GM23338 (cell line): ENCODE measurements around the gene TTLL6. TPM values are rescaled to one million over a fixed set of nuclear protein-coding genes. Genes with fewer than 3 reads are reported as not detected.

ENCODE experiments used
- ATAC-seq: fragments of 200-7000 bp; cut with Tn5 transposase; 3 replicates; pipeline ENCODE4 v1.9.1; 2020
- DNase-seq: peaks from one replicate; pipeline ENCODE4 v3.0.0-alpha.2; 2015; ENCODE audit warnings: low spot score
- H2AFZ ChIP-seq: fragments of 200-600 bp; sonication (generic); 2 replicates; pipeline ENCODE4 v1.8.0; 2016; ENCODE audit warnings: antibody characterized with exemption, mild to moderate bottlenecking, moderate library complexity
- H3F3A ChIP-seq: fragments of 200-600 bp; sonication (generic); replicated peaks from 2 replicates; pipeline ENCODE4 v1.8.0; 2017; ENCODE audit warnings: antibody characterized with exemption, mixed run types, low read depth
- H3K27ac ChIP-seq: fragments of 200-600 bp; sonication (generic); 2 replicates; pipeline ENCODE4 v1.6.1; 2016; ENCODE audit warnings: low read depth
- H3K27me3 ChIP-seq: fragments of 200-600 bp; sonication (generic); 2 replicates; pipeline ENCODE4 v1.8.0; 2016; ENCODE audit warnings: mild to moderate bottlenecking, mixed run types, moderate library complexity; ENCODE audit not compliant: insufficient read depth
- H3K36me3 ChIP-seq: fragments of 200-600 bp; sonication (generic); 2 replicates; pipeline ENCODE4 v1.8.0; 2016; ENCODE audit warnings: mild to moderate bottlenecking; ENCODE audit not compliant: insufficient read depth
- H3K4me1 ChIP-seq: fragments of 200-600 bp; sonication (generic); 2 replicates; pipeline ENCODE4 v1.8.0; 2016; ENCODE audit warnings: mild to moderate bottlenecking, moderate library complexity; ENCODE audit not compliant: insufficient read depth
- H3K4me2 ChIP-seq: fragments of 200-600 bp; sonication (generic); 2 replicates; pipeline ENCODE4 v1.7.1; 2017; ENCODE audit warnings: mixed run types
- H3K4me3 ChIP-seq: fragments of 200-600 bp; sonication (generic); 2 replicates; pipeline ENCODE4 v1.6.1; 2016; ENCODE audit warnings: mixed run types
- H3K79me2 ChIP-seq: fragments of 200-600 bp; sonication (generic); replicated peaks from 2 replicates; pipeline ENCODE4 v1.8.0; 2017; ENCODE audit warnings: mild to moderate bottlenecking; ENCODE audit not compliant: insufficient read depth
- H3K9me2 ChIP-seq: fragments of 200-600 bp; sonication (generic); 2 replicates; pipeline ENCODE4 v1.8.0; 2017; ENCODE audit not compliant: insufficient read depth
- H4K20me1 ChIP-seq: fragments of 200-600 bp; sonication (generic); replicated peaks from 2 replicates; pipeline ENCODE4 v1.8.0; 2017; ENCODE audit warnings: mild to moderate bottlenecking; ENCODE audit not compliant: insufficient read depth
- H3K27ac Mint-ChIP-seq: 2 replicates; pipeline ENCODE4 v1.8.0; 2020; ENCODE audit warnings: inconsistent platforms, mild to moderate bottlenecking, moderate library complexity, mixed read lengths
- H3K27me3 Mint-ChIP-seq: 3 replicates; pipeline ENCODE4 v1.8.0; 2022; ENCODE audit warnings: low read depth, mild to moderate bottlenecking, moderate library complexity, mixed read lengths, inconsistent platforms; ENCODE audit not compliant: insufficient read depth, poor library complexity
- H3K36me3 Mint-ChIP-seq: 3 replicates; pipeline ENCODE4 v1.8.0; 2021; ENCODE audit warnings: low read depth, mild to moderate bottlenecking, inconsistent platforms, moderate library complexity, mixed read lengths
- H3K4me1 Mint-ChIP-seq: 3 replicates; pipeline ENCODE4 v1.8.0; 2020; ENCODE audit warnings: mild to moderate bottlenecking, inconsistent platforms, mixed read lengths
- H3K4me3 Mint-ChIP-seq: 3 replicates; pipeline ENCODE4 v1.8.0; 2021; ENCODE audit warnings: moderate library complexity, mild to moderate bottlenecking, inconsistent platforms, mixed read lengths
- H3K9me3 Mint-ChIP-seq: 3 replicates; pipeline ENCODE4 v1.8.0; 2020; ENCODE audit warnings: moderate library complexity, mild to moderate bottlenecking, inconsistent platforms, mixed read lengths
- CREB1 ChIP-seq: fragments of 250-450 bp; sonication (Bioruptor Pico); IDR thresholded peaks from 2 replicates; pipeline ENCODE4 v1.5.0; 2020; ENCODE audit warnings: low read depth, mild to moderate bottlenecking, moderate library complexity
- CTCF ChIP-seq, 2 experiments: fragments of 200-600 bp in 1 of 2; sonication (generic) in 1 of 2; conservative IDR thresholded peaks; 2 replicates each; pipeline versions ENCODE4 v1.5.1 to v1.6.1; 2016 to 2017; ENCODE audit warnings: antibody characterized with exemption in 2 of 2, low read depth in 2 of 2, mild to moderate bottlenecking in 2 of 2, moderate library complexity in 1 of 2
- ETS1 ChIP-seq: IDR thresholded peaks from 2 replicates; pipeline ENCODE4 v1.6.1; 2016; ENCODE audit warnings: antibody characterized with exemption
- EZH2 ChIP-seq: fragments of 200-600 bp; sonication (generic); IDR thresholded peaks from one replicate; pipeline ENCODE4 v1.8.0; 2017; ENCODE audit warnings: antibody characterized with exemption, mild to moderate bottlenecking, low read depth; ENCODE audit not compliant: unreplicated experiment
- EZH2phosphoT487 ChIP-seq: fragments of 200-600 bp; sonication (generic); IDR thresholded peaks from one replicate; pipeline ENCODE4 v1.8.1; 2018; ENCODE audit warnings: antibody characterized with exemption; ENCODE audit not compliant: unreplicated experiment
- JUNB ChIP-seq: IDR thresholded peaks from one replicate; pipeline ENCODE4 v1.6.1; 2016; ENCODE audit warnings: antibody characterized with exemption; ENCODE audit not compliant: unreplicated experiment
- NANOG ChIP-seq: IDR thresholded peaks from 2 replicates; pipeline ENCODE4 v1.6.1; 2016; ENCODE audit warnings: antibody characterized with exemption, borderline replicate concordance
- POLR2AphosphoS5 ChIP-seq: IDR thresholded peaks from 2 replicates; pipeline ENCODE4 v1.6.1; 2016; ENCODE audit warnings: antibody characterized with exemption, low read depth
- STAT1 ChIP-seq: IDR thresholded peaks from one replicate; pipeline ENCODE4 v1.6.1; 2016; ENCODE audit warnings: antibody characterized with exemption; ENCODE audit not compliant: unreplicated experiment
- ZNF114 ChIP-seq: fragments of 250-450 bp; sonication (Bioruptor Pico); IDR thresholded peaks from 2 replicates; pipeline ENCODE4 v1.5.0; 2020; ENCODE audit warnings: mild to moderate bottlenecking, moderate library complexity
- ZNF331 ChIP-seq: fragments of 250-450 bp; sonication (Bioruptor Pico); IDR thresholded peaks from 2 replicates; pipeline ENCODE4 v1.5.0; 2020; ENCODE audit warnings: low read depth, mild to moderate bottlenecking, moderate library complexity
- polyA plus RNA-seq: library from polyadenylated mRNA; unstranded; fragments of >200 nt; fragmentation: Nextera tagmentation; extraction: Ambion mirVana; gene quantifications from 2 replicates; pipeline ENCODE4 v1.2.1, GENCODE V29; 2016
- total RNA-seq: library from RNA; depleted of rRNA; stranded (reverse); fragments of >200 nt; shearing (Covaris generic); gene quantifications from 2 replicates; pipeline ENCODE4 v1.2.3, GENCODE V29; 2014
- TF ChIP-seq, protein P1 (sequence below): IDR thresholded peaks from one replicate; pipeline ENCODE4 v1.6.1; 2018; ENCODE audit warnings: antibody characterized with exemption; ENCODE audit not compliant: unreplicated experiment
- TF ChIP-seq, protein P2 (sequence below): fragments of 250-450 bp; sonication (Bioruptor Pico); IDR thresholded peaks from 2 replicates; pipeline ENCODE4 v1.5.0; 2020; ENCODE audit warnings: mild to moderate bottlenecking, moderate library complexity

The TTLL6 gene
- total and polyA plus RNA-seq, 2 experiments from 2014 or later: 1.9 to 4.7 TPM

DNA sequence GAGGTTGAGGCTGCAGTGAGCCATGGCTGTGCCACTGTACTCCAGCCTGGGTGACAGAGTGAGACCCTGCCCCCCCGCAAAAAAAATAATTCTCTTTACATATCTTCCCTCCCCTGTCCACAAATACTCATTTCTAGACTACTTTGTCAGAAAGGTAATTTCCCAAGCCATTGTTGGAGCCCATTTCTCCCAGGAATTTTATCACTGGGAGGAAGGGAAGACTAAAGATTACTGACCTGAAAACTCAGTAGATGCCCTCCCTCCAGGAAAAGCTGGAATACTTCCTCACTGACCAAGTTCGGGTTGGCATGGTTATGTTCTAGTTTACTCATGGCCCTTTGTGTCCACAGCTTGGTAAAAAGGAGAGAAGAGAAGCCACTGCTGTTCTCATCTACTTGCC is 17.9 kb upstream of the TTLL6 start:
- peaks cover 3% of the 10 kb centered on the region; the same call in 2 of the 3 replicates for H3K4me1 Mint-ChIP-seq
- no peaks in the 10 kb centered on the region for H3K27me3 Mint-ChIP-seq
- H3K79me2 ChIP-seq: no peaks in the 10 kb centered on the region

More for the DNA sequence above, 17.9 kb upstream of the TTLL6 start:
- Histone ChIP-seq H3K4me1 (peaks cover 3% of the 10 kb centered on the region; the same call in 1 of the 2 replicates), H4K20me1 (no peaks in the 10 kb centered on the region; the same call in 1 of the 2 replicates), H3K4me2 (no peak overlapping the region), H3K27ac (no peak overlapping the region), H3K27me3 (no peaks in the 10 kb centered on the region), H3K9me2 (no peaks in the 10 kb centered on the region), H3F3A (no peaks in the 10 kb centered on the region), H3K36me3 (no peaks in the 10 kb centered on the region), H3K4me3 (no peak overlapping the region), H2AFZ (no peak overlapping the region)
- Mint-ChIP-seq H3K4me3 (no peak overlapping the region), H3K9me3 (no peaks in the 10 kb centered on the region), H3K27ac (no peak overlapping the region), H3K36me3 (no peaks in the 10 kb centered on the region)
- TF ChIP-seq CTCF (conservative IDR thresholded peaks at IDR 0.05; ENCODE audit: low read depth in 2 of 2) (no peak), ZNF331 (no peak), EZH2phosphoT487 (no peak), EZH2 (no peak), POLR2AphosphoS5 (no peak), JUNB (no peak), NANOG (no peak), STAT1 (no peak), ZNF114 (CRISPR knock-in tag) (no peak), ETS1 (no peak), CREB1 (no peak)
- TF ChIP-seq, protein P1, sequence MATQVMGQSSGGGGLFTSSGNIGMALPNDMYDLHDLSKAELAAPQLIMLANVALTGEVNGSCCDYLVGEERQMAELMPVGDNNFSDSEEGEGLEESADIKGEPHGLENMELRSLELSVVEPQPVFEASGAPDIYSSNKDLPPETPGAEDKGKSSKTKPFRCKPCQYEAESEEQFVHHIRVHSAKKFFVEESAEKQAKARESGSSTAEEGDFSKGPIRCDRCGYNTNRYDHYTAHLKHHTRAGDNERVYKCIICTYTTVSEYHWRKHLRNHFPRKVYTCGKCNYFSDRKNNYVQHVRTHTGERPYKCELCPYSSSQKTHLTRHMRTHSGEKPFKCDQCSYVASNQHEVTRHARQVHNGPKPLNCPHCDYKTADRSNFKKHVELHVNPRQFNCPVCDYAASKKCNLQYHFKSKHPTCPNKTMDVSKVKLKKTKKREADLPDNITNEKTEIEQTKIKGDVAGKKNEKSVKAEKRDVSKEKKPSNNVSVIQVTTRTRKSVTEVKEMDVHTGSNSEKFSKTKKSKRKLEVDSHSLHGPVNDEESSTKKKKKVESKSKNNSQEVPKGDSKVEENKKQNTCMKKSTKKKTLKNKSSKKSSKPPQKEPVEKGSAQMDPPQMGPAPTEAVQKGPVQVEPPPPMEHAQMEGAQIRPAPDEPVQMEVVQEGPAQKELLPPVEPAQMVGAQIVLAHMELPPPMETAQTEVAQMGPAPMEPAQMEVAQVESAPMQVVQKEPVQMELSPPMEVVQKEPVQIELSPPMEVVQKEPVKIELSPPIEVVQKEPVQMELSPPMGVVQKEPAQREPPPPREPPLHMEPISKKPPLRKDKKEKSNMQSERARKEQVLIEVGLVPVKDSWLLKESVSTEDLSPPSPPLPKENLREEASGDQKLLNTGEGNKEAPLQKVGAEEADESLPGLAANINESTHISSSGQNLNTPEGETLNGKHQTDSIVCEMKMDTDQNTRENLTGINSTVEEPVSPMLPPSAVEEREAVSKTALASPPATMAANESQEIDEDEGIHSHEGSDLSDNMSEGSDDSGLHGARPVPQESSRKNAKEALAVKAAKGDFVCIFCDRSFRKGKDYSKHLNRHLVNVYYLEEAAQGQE: no peak
- TF ChIP-seq, protein P2, sequence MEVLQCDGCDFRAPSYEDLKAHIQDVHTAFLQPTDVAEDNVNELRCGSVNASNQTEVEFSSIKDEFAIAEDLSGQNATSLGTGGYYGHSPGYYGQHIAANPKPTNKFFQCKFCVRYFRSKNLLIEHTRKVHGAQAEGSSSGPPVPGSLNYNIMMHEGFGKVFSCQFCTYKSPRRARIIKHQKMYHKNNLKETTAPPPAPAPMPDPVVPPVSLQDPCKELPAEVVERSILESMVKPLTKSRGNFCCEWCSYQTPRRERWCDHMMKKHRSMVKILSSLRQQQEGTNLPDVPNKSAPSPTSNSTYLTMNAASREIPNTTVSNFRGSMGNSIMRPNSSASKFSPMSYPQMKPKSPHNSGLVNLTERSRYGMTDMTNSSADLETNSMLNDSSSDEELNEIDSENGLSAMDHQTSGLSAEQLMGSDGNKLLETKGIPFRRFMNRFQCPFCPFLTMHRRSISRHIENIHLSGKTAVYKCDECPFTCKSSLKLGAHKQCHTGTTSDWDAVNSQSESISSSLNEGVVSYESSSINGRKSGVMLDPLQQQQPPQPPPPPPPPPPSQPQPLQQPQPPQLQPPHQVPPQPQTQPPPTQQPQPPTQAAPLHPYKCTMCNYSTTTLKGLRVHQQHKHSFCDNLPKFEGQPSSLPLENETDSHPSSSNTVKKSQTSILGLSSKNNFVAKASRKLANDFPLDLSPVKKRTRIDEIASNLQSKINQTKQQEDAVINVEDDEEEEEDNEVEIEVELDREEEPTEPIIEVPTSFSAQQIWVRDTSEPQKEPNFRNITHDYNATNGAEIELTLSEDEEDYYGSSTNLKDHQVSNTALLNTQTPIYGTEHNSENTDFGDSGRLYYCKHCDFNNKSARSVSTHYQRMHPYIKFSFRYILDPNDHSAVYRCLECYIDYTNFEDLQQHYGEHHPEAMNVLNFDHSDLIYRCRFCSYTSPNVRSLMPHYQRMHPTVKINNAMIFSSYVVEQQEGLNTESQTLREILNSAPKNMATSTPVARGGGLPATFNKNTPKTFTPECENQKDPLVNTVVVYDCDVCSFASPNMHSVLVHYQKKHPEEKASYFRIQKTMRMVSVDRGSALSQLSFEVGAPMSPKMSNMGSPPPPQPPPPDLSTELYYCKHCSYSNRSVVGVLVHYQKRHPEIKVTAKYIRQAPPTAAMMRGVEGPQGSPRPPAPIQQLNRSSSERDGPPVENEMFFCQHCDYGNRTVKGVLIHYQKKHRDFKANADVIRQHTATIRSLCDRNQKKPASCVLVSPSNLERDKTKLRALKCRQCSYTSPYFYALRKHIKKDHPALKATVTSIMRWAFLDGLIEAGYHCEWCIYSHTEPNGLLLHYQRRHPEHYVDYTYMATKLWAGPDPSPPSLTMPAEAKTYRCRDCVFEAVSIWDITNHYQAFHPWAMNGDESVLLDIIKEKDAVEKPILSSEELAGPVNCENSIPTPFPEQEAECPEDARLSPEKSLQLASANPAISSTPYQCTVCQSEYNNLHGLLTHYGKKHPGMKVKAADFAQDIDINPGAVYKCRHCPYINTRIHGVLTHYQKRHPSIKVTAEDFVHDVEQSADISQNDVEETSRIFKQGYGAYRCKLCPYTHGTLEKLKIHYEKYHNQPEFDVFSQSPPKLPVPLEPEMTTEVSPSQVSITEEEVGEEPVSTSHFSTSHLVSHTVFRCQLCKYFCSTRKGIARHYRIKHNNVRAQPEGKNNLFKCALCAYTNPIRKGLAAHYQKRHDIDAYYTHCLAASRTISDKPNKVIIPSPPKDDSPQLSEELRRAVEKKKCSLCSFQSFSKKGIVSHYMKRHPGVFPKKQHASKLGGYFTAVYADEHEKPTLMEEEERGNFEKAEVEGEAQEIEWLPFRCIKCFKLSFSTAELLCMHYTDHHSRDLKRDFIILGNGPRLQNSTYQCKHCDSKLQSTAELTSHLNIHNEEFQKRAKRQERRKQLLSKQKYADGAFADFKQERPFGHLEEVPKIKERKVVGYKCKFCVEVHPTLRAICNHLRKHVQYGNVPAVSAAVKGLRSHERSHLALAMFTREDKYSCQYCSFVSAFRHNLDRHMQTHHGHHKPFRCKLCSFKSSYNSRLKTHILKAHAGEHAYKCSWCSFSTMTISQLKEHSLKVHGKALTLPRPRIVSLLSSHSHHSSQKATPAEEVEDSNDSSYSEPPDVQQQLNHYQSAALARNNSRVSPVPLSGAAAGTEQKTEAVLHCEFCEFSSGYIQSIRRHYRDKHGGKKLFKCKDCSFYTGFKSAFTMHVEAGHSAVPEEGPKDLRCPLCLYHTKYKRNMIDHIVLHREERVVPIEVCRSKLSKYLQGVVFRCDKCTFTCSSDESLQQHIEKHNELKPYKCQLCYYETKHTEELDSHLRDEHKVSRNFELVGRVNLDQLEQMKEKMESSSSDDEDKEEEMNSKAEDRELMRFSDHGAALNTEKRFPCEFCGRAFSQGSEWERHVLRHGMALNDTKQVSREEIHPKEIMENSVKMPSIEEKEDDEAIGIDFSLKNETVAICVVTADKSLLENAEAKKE (CRISPR knock-in tag): no peak
- DNase-seq: no peak
- ATAC-seq: no peak
